Colon (tissue), 2 donors: Measurements from ENCODE around the gene COP1.
A peak's percentile ranks its signal among the peaks of the same experiment; 100 is the strongest.
"Not testable (repeated sequence)": the region's sequence is repeated elsewhere in the genome, so short reads cannot be mapped to it uniquely, and the experiment has no call there.

Experiments used
- FAIRE-seq: peaks from 2 replicates; lab custom pipeline; 2012; peaks lifted over from hg19 to GRCh38; lab: Jason Lieb, UNC
- donor health status: control.
- donor health status: control.

The COP1 gene

GRCh38 chr1:176206961-176207902, at the start of gene COP1:
Gene COP1 (minus strand): TSS chr1:176207286. CDS start chr1:176206978, 308 bp downstream.
- no peak for FAIRE-seq

- no peak for FAIRE-seq
Measured at GRCh38 chr1:176252191-176252590, 45.1 kb upstream of the COP1 start.

GRCh38 chr1:176244851-176245250, 37.8 kb upstream of the COP1 start:
- no peak for FAIRE-seq

- no peak for FAIRE-seq
Measured at GRCh38 chr1:176243746-176244145, 36.7 kb upstream of the COP1 start.

GRCh38 chr1:176241385-176242015, 34.4 kb upstream of the COP1 start:
- FAIRE-seq = peak; percentile 31

- not testable (repeated sequence) for FAIRE-seq
Measured at GRCh38 chr1:176233657-176234056, 26.6 kb upstream of the COP1 start.

GRCh38 chr1:176227579-176227978, 20.5 kb upstream of the COP1 start:
- no peak for FAIRE-seq

- no peak for FAIRE-seq
Measured at GRCh38 chr1:176225911-176226310, 18.8 kb upstream of the COP1 start.

GRCh38 chr1:176225479-176225875, 18.4 kb upstream of the COP1 start:
- FAIRE-seq = no peak

GRCh38 chr1:176222196-176222595, 15.1 kb upstream of the COP1 start:
- FAIRE-seq = no peak

GRCh38 chr1:176220100-176220689, 13.1 kb upstream of the COP1 start:
- FAIRE-seq = no peak

GRCh38 chr1:176217461-176218099, 10.5 kb upstream of the COP1 start:
- no peak for FAIRE-seq

- no peak for FAIRE-seq
Measured at GRCh38 chr1:176216031-176216430, 8.9 kb upstream of the COP1 start.

GRCh38 chr1:176211396-176212165, 4.5 kb upstream of the COP1 start:
- FAIRE-seq = no peak

- no peak for FAIRE-seq
Measured at GRCh38 chr1:176208034-176208433, 948 bp upstream of the COP1 start.

- FAIRE-seq = no peak
Measured at GRCh38 chr1:176206006-176206960, 803 bp downstream of the COP1 start.

- FAIRE-seq = no peak
Measured at GRCh38 chr1:176205332-176205914, 1.7 kb downstream of the COP1 start.

- FAIRE-seq = not testable (repeated sequence)
Measured at GRCh38 chr1:176204655-176205054, 2.4 kb downstream of the COP1 start.

GRCh38 chr1:176203735-176204134, 3.4 kb downstream of the COP1 start:
- FAIRE-seq = no peak

- FAIRE-seq = no peak
Measured at GRCh38 chr1:176201568-176201967, 5.5 kb downstream of the COP1 start.
